NCI-H345 treated with DMSO at 0.1 percent for 48 hours (cell line): ENCODE measurements around the gene PRDM2.

Experiments
- DNase-seq: peaks from one replicate; lab custom pipeline; 2025; ENCODE audit not compliant: unreplicated experiment; lab: John Stamatoyannopoulos, UW

PRDM2 gene

DNA sequence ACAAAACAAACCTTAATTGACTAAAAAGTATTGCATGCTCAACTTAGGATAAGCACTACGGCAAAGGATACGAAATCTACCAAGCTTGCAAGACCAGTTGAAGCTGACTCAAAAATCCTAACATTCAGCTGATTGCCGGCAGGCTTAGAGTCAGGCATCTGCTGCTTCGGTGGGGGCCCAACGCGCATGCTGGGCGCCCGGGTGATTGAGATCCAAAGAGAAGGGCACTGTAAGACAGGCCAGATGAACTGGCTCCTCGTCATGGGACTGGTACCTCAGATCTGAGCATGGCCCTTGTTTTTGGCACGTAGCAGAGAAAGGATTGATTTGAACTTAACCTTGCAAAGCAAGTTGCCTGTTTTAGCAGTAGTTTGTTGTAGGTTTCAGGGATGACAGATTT lies 86.6 kb downstream of the PRDM2 start:
- DNase-seq: no peak

- no peak for DNase-seq
Observed at GRCh38 chr1:13788795-13789194, 88.8 kb downstream of the PRDM2 start.

- no peak for DNase-seq
Observed at GRCh38 chr1:13790290-13791030, 90.5 kb downstream of the PRDM2 start.

DNA sequence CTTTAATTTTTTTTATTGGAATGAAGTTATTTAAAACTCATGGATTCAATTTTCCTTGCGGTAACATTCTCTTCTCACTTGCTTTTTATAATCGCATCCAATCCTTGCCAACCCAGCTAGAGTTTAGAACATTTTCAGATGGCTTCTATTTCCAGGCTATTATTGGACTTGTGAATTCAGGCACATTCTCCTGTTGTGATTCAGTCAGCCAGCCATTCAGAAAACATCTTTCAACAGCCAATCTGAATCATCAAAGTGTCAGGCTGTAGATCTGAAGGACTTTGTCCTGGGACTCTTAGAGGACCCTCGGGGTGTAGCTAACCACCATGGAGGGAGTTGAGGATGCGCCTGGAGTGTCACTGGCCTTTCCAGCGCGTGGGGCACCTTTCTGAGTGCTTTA lies 92.4 kb downstream of the PRDM2 start:
- no peak for DNase-seq

GRCh38 chr1:13793088-13793730 lies 93.2 kb downstream of the PRDM2 start:
- no peak for DNase-seq

- no peak for DNase-seq
Observed at GRCh38 chr1:13794231-13795187, 94.5 kb downstream of the PRDM2 start.

GRCh38 chr1:13797397-13797796 lies 97.4 kb downstream of the PRDM2 start:
- DNase-seq: no peak

DNA sequence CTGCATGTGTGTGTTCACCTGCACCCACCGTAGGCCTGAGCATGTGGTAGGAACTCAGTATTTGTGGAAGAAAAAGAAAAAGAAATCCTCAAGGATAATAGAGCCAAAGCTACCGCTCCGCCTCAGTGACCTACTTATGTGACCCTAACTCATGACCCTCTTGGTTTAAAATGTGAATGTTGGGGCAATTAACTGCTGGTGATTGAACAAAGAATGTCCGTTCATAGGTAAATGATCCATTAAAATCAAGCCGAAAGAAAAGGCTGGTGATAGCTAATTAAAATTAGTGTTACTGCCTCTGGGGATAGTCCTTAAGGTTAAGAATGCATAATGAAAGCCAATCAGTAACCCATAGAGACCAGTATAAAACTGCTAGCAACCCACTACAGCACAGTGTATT lies 98.1 kb downstream of the PRDM2 start:
- DNase-seq: no peak

GRCh38 chr1:13799502-13800283 lies 99.7 kb downstream of the PRDM2 start:
- DNase-seq: no peak

DNA sequence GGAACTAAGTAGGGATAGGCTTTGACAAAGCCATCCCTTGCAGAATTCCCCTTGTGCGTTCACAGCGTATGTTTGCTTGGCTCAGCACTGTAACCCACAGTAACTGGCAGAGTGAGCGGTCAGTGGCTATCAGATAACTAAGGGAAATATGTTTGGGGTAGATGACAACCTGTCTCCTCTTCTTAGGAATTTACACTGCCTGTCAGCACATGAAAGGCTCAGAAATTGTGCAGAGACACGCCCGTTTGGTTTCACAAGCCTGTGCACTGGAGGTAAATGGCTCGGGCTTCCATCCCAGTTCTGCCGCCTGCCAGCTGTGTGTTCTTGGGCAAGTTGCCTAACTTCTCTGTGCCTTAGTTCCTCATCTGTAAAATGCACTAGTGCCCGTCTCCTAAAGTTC lies 101.2 kb downstream of the PRDM2 start:
- DNase-seq: no peak

- DNase-seq: no peak
Observed at GRCh38 chr1:13801655-13802486, 101.9 kb downstream of the PRDM2 start.

GRCh38 chr1:13802782-13803545 lies 103.0 kb downstream of the PRDM2 start:
- no peak for DNase-seq

- DNase-seq: no peak
Observed at GRCh38 chr1:13803546-13804239, 103.7 kb downstream of the PRDM2 start.

GRCh38 chr1:13804240-13804633 lies 104.2 kb downstream of the PRDM2 start:
- DNase-seq: no peak

DNA sequence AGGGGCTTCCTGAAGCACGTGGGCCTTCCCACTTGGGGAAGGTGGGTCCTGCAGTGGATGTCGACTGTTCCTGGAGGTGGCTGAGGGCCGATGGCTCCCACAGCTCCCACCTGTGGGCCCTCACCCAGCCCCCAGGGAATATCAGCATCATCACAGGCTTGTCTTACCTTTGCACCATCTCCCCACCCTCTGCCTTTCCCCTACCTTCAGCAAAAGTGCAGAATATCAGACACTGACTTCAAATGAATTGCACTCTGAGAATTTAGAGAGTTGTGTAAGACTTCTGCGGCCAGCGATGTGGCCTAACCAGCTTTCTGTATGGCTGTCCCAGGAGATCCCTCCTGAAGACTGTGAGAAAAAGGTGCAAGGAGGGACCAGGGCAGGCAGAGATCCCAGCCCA lies 105.4 kb downstream of the PRDM2 start:
- DNase-seq: no peak

GRCh38 chr1:13806108-13806507 lies 106.1 kb downstream of the PRDM2 start:
- no peak for DNase-seq

- DNase-seq: no peak
Observed at GRCh38 chr1:13807209-13807608, 107.2 kb downstream of the PRDM2 start.

GRCh38 chr1:13808729-13809131 lies 108.7 kb downstream of the PRDM2 start:
- DNase-seq: no peak
